GM23248 (cell line): ENCODE results near the gene ADGRL1. TPM values are rescaled to one million over a fixed set of nuclear protein-coding genes. Genes with fewer than 3 reads are reported as not detected.
"Not testable (repeated sequence)": the region's sequence is repeated elsewhere in the genome, so short reads cannot be mapped to it uniquely, and the experiment has no call there.

Experiments
- DNase-seq: peaks from one replicate; pipeline ENCODE4 v3.0.0-alpha.2; 2015
- H2AFZ ChIP-seq: fragments of 200-600 bp; sonication (generic); 2 replicates; pipeline ENCODE4 v1.6.1; 2016; ENCODE audit warnings: antibody characterized with exemption
- H3F3A ChIP-seq: fragments of 200-600 bp; sonication (generic); 2 replicates; pipeline ENCODE4 v1.6.1; 2016; ENCODE audit warnings: mild to moderate bottlenecking, antibody characterized with exemption, mixed run types; ENCODE audit not compliant: insufficient read depth
- H3K27ac ChIP-seq: fragments of 200-600 bp; sonication (generic); 2 replicates; pipeline ENCODE4 v1.5.1; 2016; ENCODE audit warnings: mild to moderate bottlenecking
- H3K27me3 ChIP-seq: fragments of 200-600 bp; sonication (generic); replicated peaks from 2 replicates; pipeline ENCODE4 v1.6.1; 2016; ENCODE audit warnings: mild to moderate bottlenecking; ENCODE audit not compliant: insufficient read depth
- H3K36me3 ChIP-seq: fragments of 200-600 bp; sonication (generic); 2 replicates; pipeline ENCODE4 v1.6.1; 2016; ENCODE audit warnings: low read depth, mild to moderate bottlenecking
- H3K4me1 ChIP-seq: fragments of 200-600 bp; sonication (generic); 2 replicates; pipeline ENCODE4 v1.6.1; 2016; ENCODE audit warnings: mild to moderate bottlenecking; ENCODE audit not compliant: insufficient read depth
- H3K4me2 ChIP-seq: fragments of 200-600 bp; sonication (generic); one replicate; pipeline ENCODE4 v1.6.1; 2016; ENCODE audit warnings: mild to moderate bottlenecking; ENCODE audit not compliant: unreplicated experiment
- H3K4me3 ChIP-seq: fragments of 200-600 bp; sonication (generic); 2 replicates; pipeline ENCODE4 v1.5.1; 2016; ENCODE audit warnings: mild to moderate bottlenecking
- H3K79me2 ChIP-seq: fragments of 200-600 bp; sonication (generic); 2 replicates; pipeline ENCODE4 v1.6.1; 2016; ENCODE audit warnings: mild to moderate bottlenecking; ENCODE audit not compliant: insufficient read depth
- H3K9ac ChIP-seq: fragments of 200-600 bp; sonication (generic); 2 replicates; pipeline ENCODE4 v1.6.1; 2016; ENCODE audit warnings: mild to moderate bottlenecking
- H3K9me2 ChIP-seq: fragments of 200-600 bp; sonication (generic); 2 replicates; pipeline ENCODE4 v1.6.1; 2016; ENCODE audit warnings: mixed run types, mild to moderate bottlenecking, moderate library complexity; ENCODE audit not compliant: insufficient read depth
- H3K9me3 ChIP-seq: fragments of 200-600 bp; sonication (generic); one replicate; pipeline ENCODE4 v1.6.1; 2017; ENCODE audit warnings: low read depth
- H4K20me1 ChIP-seq: fragments of 200-600 bp; sonication (generic); 2 replicates; pipeline ENCODE4 v1.6.0; 2016; ENCODE audit not compliant: insufficient read depth
- EZH2 ChIP-seq: fragments of 200-600 bp; sonication (generic); IDR thresholded peaks from 2 replicates; pipeline ENCODE4 v1.6.1; 2018; ENCODE audit warnings: antibody characterized with exemption, mild to moderate bottlenecking; ENCODE audit not compliant: insufficient read depth, poor library complexity, severe bottlenecking
- EZH2phosphoT487 ChIP-seq: fragments of 200-600 bp; sonication (generic); IDR thresholded peaks from 2 replicates; pipeline ENCODE4 v1.6.1; 2018; ENCODE audit warnings: antibody characterized with exemption, moderate library complexity, mild to moderate bottlenecking, low read depth; ENCODE audit not compliant: insufficient read depth
- WGBS, 2 experiments: methylation state at CpG; one replicate each; pipeline ENCODE4 v1.1.6; 2015 to 2017; ENCODE audit warnings: low lambda C conversion rate in 2 of 2, low coverage in 1 of 2; ENCODE audit errors: missing lambda C conversion rate in 2 of 2; 5-methylcytosine and 5-hydroxymethylcytosine counted together
- in situ Hi-C: fragments of 300-500 bp; cut with MboI; formaldehyde crosslinking; loops from 2 replicates; pipeline ENCODE4 v1.15.0; 2020
- polyA plus RNA-seq: library from polyadenylated mRNA; unstranded; fragments of >200 nt; fragmentation: Nextera tagmentation; extraction: Ambion mirVana; gene quantifications from 2 replicates; pipeline ENCODE4 v1.2.1, GENCODE V29; 2016
- total RNA-seq: library from RNA; depleted of rRNA; stranded (reverse); fragments of >200 nt; shearing (Covaris generic); gene quantifications from 2 replicates; pipeline ENCODE4 v1.2.3, GENCODE V29; 2014

Gene ADGRL1
- total and polyA plus RNA-seq, 2 experiments from 2014 or later: 1.0 to 3.0 TPM

DNA sequence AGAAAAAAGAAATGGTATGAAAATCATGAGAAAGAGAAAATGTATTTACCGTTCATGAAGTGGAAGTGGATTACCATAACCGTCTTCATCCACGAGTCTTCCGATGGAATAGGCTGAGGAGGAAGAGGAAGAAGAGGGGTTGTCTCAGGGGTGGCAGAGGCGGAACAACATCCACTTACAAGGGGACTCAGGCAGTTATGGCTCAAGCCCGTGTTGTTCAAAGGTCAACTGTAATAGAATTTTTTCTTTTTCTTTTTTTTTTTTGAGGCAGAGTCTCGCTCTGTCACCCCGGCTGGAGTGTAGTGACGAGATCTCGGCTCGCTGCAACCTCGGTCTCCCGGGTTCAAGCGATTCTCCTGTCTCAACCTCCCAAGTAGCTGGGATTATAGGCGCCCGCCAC is 16.9 kb upstream of the ADGRL1 start:
- H3F3A ChIP-seq: peaks cover 15% of the 10 kb centered on the region; the same call in 1 of the 2 replicates
- H3K9ac ChIP-seq: no peak overlapping the region
- no peak for TF ChIP-seq EZH2phosphoT487
- TF ChIP-seq EZH2: no peak
- H3K79me2 ChIP-seq: no peaks in the 10 kb centered on the region
- no peaks in the 10 kb centered on the region for H3K9me2 ChIP-seq
- H3K9me3 ChIP-seq: no peaks in the 10 kb centered on the region
- in situ Hi-C loops: no loop called here
- H4K20me1 ChIP-seq: no peaks in the 10 kb centered on the region
- H3K4me1 ChIP-seq: peaks cover 7% of the 10 kb centered on the region; the same call in 1 of the 2 replicates
- no peak overlapping the region for H3K4me3 ChIP-seq
- no peak overlapping the region for H3K4me2 ChIP-seq
- no peak for DNase-seq
- H3K27ac ChIP-seq: no peak overlapping the region
- no peak overlapping the region for H2AFZ ChIP-seq
- H3K36me3 ChIP-seq: no peaks in the 10 kb centered on the region
- WGBS, 2 experiments: 73 to 76% methylated on average over 15 to 16 of the region's 16 CpGs
- no peaks in the 10 kb centered on the region for H3K27me3 ChIP-seq

DNA sequence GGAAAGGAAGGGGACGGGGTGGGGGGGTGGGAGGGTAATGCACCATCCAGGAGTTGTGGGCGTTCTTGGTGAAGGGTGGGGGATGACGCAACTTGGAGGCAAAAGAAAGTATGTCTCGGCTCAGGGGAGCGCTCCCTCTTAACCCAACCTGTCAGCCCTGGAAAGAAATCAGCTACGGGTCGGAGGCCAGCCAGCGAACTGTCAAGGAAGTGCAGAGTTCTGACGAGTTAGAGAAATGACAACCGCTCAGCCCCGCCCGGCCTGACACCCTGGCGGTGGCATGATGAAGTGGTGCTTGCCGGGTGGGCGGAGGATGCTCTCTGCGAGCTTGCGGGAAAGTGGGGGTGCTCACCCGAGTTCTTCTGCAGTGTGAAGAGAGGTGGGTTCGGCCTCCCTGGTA is 15.4 kb upstream of the ADGRL1 start:
- H3K4me2 ChIP-seq, H2AFZ ChIP-seq, H3K9ac ChIP-seq, H3K27ac ChIP-seq, H3K4me1 ChIP-seq, H3K79me2 ChIP-seq, H3K36me3 ChIP-seq, H4K20me1 ChIP-seq, H3K9me3 ChIP-seq, in situ Hi-C loops, H3K27me3 ChIP-seq, H3K4me3 ChIP-seq, H3K9me2 ChIP-seq: not testable (repeated sequence)
- peaks cover 15% of the 10 kb centered on the region; the same call in 1 of the 2 replicates for H3F3A ChIP-seq
- peak; percentile 33 for DNase-seq
- WGBS, 2 experiments: 3 to 5% methylated on average over 15 to 19 of the region's 19 CpGs

DNA sequence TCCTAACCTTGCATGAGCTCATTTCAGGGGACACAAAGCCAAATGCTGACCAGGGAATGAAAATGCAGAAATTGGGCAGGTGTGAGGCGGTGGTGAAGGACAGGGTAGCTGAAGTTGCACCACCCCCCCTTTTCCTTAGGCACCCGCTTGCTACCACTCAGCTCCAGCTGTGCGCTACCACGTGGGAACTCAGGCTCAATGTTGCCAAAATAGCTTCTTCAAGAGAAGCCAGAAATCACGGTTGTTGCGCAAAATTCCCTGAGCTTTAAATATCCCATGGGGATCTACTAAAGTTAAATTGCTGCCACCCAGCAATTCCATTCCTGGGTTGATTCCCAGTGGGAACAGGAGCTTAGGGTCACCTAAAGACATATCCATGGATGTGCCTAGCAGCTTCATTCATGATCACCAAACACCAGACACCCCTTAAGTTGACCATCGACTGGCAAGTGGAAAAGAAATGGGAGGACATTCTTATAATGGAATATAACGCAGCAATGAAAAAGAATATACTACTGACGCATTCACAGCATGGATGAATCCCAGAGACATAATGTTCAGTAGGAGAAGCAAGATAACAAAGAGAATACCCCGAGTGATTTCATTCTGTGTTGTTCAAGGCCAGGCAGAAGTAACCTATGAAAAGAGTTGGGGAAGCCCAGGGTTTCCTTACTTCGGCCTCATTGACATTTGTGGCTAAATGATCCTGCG is 12.8 kb upstream of the ADGRL1 start:
- DNase-seq: peak; percentile 40
- H3K27ac ChIP-seq: no peak overlapping the region
- WGBS, 2 experiments: 69% methylated on average over 12 of the region's 12 CpGs
- H3K4me3 ChIP-seq: no peak overlapping the region
- peaks cover 15% of the 10 kb centered on the region; the same call in 1 of the 2 replicates for H3F3A ChIP-seq
- TF ChIP-seq EZH2 (no peak), EZH2phosphoT487 (no peak)
- H2AFZ ChIP-seq: no peak overlapping the region
- H3K9me3 ChIP-seq: no peaks in the 10 kb centered on the region
- no peaks in the 10 kb centered on the region for H3K36me3 ChIP-seq
- no peaks in the 10 kb centered on the region for H4K20me1 ChIP-seq
- no peaks in the 10 kb centered on the region for H3K9me2 ChIP-seq
- no peak overlapping the region for H3K4me2 ChIP-seq
- in situ Hi-C loops: no loop called here
- H3K27me3 ChIP-seq: no peaks in the 10 kb centered on the region
- H3K79me2 ChIP-seq: no peaks in the 10 kb centered on the region
- peaks cover 4% of the 10 kb centered on the region; the same call in 1 of the 2 replicates for H3K4me1 ChIP-seq
- H3K9ac ChIP-seq: no peak overlapping the region

DNA sequence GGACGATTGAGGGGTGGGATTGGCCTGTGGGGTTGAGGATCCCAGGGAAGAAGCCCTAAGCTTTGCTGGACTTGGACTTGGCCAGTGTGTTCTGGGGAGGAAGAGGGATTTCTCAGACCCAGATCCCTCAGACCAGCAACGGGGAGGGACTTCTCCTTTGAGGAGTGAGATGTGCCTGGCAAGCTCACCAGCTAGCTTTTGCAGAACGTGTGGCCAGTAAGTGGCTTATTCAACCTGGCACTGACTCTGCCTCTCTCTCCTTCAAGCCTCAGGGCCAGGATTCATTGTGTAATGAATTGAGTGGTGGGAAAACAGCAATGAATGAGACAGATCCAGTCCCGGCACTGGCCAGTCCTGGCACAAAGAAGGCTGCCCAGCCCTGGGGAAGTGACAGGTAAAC is 11.9 kb upstream of the ADGRL1 start:
- H2AFZ ChIP-seq, H3K9me3 ChIP-seq, H3K27ac ChIP-seq, in situ Hi-C loops, H3K27me3 ChIP-seq, H3K36me3 ChIP-seq, H4K20me1 ChIP-seq, H3K4me3 ChIP-seq, H3K79me2 ChIP-seq, H3K9me2 ChIP-seq, H3K9ac ChIP-seq, DNase-seq, H3K4me1 ChIP-seq, H3K4me2 ChIP-seq: not testable (repeated sequence)
- WGBS, 2 experiments: 3 to 11% methylated on average over 3 to 4 of the region's 4 CpGs
- H3F3A ChIP-seq: peaks cover 15% of the 10 kb centered on the region; the same call in 1 of the 2 replicates

DNA sequence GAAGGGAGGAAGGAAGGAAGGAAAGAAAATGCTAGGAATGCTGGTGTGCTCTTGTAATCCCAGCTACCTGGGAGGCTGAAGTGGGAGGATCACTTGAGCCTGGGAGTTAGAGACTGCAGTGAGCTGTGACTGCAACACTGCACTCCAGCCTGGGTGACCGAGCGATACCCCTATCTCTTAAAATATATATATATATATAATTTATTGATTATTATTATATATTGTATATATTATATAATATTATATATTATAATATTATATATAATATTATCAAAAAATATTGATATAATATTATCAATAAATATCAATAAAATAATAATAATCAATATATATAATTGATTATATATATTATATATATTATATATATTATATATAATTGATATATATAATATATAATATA is 8.6 kb upstream of the ADGRL1 start:
- Histone ChIP-seq H2AFZ (no peak overlapping the region), H3F3A (0 out of 2 replicates have a peak, but pooled peaks cover 7% of the 10 kb centered on the region), H3K4me1 (no peaks in the 10 kb centered on the region), H3K4me3 (no peak overlapping the region), H3K9me2 (no peaks in the 10 kb centered on the region), H3K79me2 (no peaks in the 10 kb centered on the region), H3K4me2 (no peak overlapping the region), H3K27me3 (no peaks in the 10 kb centered on the region; the same call in 1 of the 2 replicates), H3K9ac (no peak overlapping the region), H4K20me1 (no peaks in the 10 kb centered on the region), H3K27ac (no peak overlapping the region), H3K9me3 (no peaks in the 10 kb centered on the region), H3K36me3 (no peaks in the 10 kb centered on the region)
- TF ChIP-seq EZH2 (no peak), EZH2phosphoT487 (no peak)
- DNase-seq: no peak
- WGBS, 2 experiments: 87 to 94% methylated on average over 2 of the region's 2 CpGs
- in situ Hi-C loops: no loop called here

DNA sequence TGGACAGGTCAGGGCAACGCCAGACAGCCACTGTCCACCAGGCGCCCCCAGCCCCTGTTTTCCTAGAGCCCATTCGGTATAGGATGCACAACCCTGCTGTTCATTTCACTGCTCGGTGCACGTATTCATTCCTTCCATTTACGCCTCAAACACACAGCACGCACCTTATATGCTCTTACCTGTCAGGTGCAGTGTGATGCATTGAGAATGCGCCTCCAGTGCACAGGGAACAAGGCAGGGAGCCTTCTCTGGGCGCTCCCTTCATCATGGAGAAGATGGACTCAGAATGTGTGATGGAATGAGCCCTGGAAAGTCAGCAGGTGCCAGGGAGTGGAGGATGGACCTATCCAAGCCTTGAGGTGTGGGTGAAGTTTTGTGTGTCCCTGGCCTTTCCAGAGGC is 4.2 kb upstream of the ADGRL1 start:
- in situ Hi-C loops, H2AFZ ChIP-seq, H4K20me1 ChIP-seq, H3K9me2 ChIP-seq, H3K4me2 ChIP-seq, DNase-seq, H3K4me3 ChIP-seq, H3K4me1 ChIP-seq, H3K27ac ChIP-seq, H3K79me2 ChIP-seq, H3K9ac ChIP-seq, H3F3A ChIP-seq, H3K9me3 ChIP-seq, H3K36me3 ChIP-seq: not testable (repeated sequence)
- WGBS, 2 experiments: 43 to 45% methylated on average over 9 of the region's 9 CpGs
- H3K27me3 ChIP-seq: peaks cover 11% of the 10 kb centered on the region; the same call in 1 of the 2 replicates

DNA sequence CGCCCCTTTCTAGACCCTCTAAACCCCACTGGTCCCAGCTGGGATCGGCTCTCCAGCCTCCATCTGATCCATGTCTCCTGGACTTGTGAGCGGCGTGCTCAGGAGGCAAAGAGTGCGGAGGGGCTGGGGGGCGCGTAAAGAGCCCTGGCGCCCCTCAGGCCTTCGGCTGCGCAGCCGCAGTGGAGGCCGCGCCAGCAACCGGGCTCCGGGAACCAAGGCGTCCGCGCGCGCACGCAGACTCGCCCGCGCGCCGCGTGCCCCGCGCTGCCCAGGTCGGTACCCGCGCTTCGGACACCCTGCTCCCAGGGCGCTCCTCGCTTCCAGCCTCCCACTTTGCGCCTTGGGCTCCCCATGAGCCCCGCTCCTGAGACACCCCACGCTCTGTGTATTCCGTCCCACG is 3.4 kb upstream of the ADGRL1 start:
- in situ Hi-C loops, H3K79me2 ChIP-seq, DNase-seq: not testable (repeated sequence)

More for the DNA sequence above, 3.4 kb upstream of the ADGRL1 start:
- H3K27me3 ChIP-seq: peaks cover 11% of the 10 kb centered on the region; the same call in 1 of the 2 replicates
- H3K9ac ChIP-seq, H3K4me3 ChIP-seq, H3K4me2 ChIP-seq, H2AFZ ChIP-seq, H3F3A ChIP-seq, H3K36me3 ChIP-seq, H3K4me1 ChIP-seq, H4K20me1 ChIP-seq, H3K9me3 ChIP-seq, H3K9me2 ChIP-seq, H3K27ac ChIP-seq: not testable (repeated sequence)
- 4 to 6% methylated on average over 14 to 40 of the region's 40 CpGs for WGBS, 2 experiments
